ENCODE data around the gene CFAP107.

- TF ChIP-seq POLR2A (IDR thresholded peaks at IDR 0.05) (no peak), CTCF (IDR thresholded peaks at IDR 0.05) (no peak)
Observed at GRCh38 chr1:12811409-12811784, 65.4 kb downstream of the CFAP107 start.

Measured in esophagus squamous epithelium (tissue), 4 donors.